ENCODE results near the gene DAB1. TPM values are rescaled to one million over a fixed set of nuclear protein-coding genes. Genes with fewer than 3 reads are reported as not detected.

DAB1 gene
- total and polyA plus RNA-seq, 5 donors from 2014 or later = 0.87 to 5.1 (median 4.0) TPM

DNA sequence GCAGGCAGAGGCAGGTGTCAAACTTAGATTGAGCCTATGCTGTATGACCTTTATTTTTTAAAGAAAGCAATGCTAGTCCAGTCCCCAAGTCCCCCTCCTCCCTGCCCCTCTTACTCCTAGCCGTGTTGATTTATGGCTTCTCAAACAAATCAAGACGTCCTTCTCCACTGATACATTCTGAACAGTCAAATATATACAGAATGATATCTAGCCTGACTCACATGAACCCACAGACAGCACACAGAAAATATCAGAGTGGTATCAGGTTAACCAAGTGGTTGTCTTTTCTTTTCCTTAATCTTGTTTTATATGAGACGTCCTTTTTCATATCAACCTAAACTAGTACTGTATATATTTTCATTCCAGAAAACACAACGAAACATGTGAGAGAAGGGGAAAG, 13.4 kb downstream of the DAB1 start:
- Mint-ChIP-seq H3K9me3 (peaks cover 0 to 9% (median 3%) of the 10 kb centered on the region in 7 donors), H3K27ac (no peak overlapping the region), H3K27me3 (peaks cover 11% of the 10 kb centered on the region), H3K4me3 (no peak overlapping the region), H3K36me3 (no peaks in the 10 kb centered on the region), H3K4me1 (no peaks in the 10 kb centered on the region)
- Histone ChIP-seq H3K4me3 (ENCODE audit: low read depth, low read length) (no peak overlapping the region), H3K4me1 (ENCODE audit: control insufficient read depth, insufficient read depth, low read length, poor library complexity, severe bottlenecking) (no peaks in the 10 kb centered on the region), H3K9me3 (ENCODE audit: control insufficient read depth in 2 of 2, low read length in 2 of 2) (no peaks in the 10 kb centered on the region), H3K27ac (ENCODE audit: insufficient read depth, low read length, poor library complexity, severe bottlenecking) (no peak overlapping the region), H3K36me3 (ENCODE audit: control insufficient read depth, insufficient read depth, low read length) (no peaks in the 10 kb centered on the region), H3K27me3 (ENCODE audit: control insufficient read depth, insufficient read depth, low read length) (no peaks in the 10 kb centered on the region)
- ATAC-seq (ENCODE audit: low read depth in 2 of 2) (no peak), DNase-seq (no peak)

DNA sequence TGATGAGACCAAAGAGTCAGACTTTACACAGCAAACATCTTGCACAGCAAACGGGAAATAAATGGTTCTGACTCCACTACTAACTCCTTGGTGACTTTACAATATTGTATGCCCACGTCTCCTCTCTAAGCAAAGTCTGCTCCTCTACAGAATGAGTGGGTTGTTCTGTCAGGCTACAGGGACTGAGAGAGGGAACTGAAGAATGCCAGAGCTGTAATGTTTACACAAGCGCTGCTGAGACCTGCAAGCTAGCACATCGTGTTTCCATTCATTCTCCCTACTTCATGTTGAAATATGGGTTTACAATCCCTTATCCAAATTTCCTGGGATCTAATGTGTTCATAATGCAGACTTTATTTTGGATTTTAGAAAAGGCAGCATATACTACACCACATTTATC, 15.9 kb downstream of the DAB1 start:
- Histone ChIP-seq H3K4me3 (ENCODE audit: low read depth, low read length) (no peak overlapping the region), H3K9me3 (ENCODE audit: control insufficient read depth in 2 of 2, low read length in 2 of 2) (no peaks in the 10 kb centered on the region), H3K4me1 (ENCODE audit: control insufficient read depth, insufficient read depth, low read length, poor library complexity, severe bottlenecking) (no peaks in the 10 kb centered on the region), H3K36me3 (ENCODE audit: control insufficient read depth, insufficient read depth, low read length) (no peaks in the 10 kb centered on the region), H3K27me3 (ENCODE audit: control insufficient read depth, insufficient read depth, low read length) (peaks cover 2% of the 10 kb centered on the region), H3K27ac (ENCODE audit: insufficient read depth, low read length, poor library complexity, severe bottlenecking) (no peak overlapping the region)
- Mint-ChIP-seq H3K4me1 (no peaks in the 10 kb centered on the region), H3K27ac (no peak overlapping the region), H3K27me3 (peaks cover 11% of the 10 kb centered on the region), H3K4me3 (no peak overlapping the region), H3K36me3 (no peaks in the 10 kb centered on the region), H3K9me3 (peaks cover 0 to 8% (median 3%) of the 10 kb centered on the region in 7 donors)
- DNase-seq (no peak), ATAC-seq (ENCODE audit: low read depth in 2 of 2) (no peak)

DNA sequence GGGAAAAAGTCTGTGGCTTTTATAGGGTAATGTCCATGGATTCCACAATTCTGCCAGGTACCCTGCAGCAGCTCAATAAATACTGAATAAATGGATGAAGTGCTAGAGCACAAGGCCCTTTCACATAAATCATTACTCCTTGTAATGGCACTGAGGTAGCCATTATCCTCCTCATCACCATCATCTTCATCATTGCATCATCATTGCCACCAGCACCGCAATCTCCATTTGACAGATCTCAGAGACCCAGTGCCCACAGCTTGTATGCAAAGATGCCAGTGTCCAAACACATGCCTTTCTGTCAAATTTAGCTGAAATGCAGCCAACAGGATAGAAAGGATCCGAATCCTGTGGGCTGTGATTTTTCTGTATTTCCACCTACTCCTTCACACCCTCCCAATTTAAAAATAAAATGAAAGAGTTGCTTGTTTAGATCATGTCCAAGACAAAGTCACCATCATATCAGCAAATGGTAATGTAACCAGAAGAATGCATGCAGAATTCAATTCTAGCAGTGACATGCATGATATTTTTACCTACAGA, 17.4 kb downstream of the DAB1 start:
- H3K27ac Mint-ChIP-seq = no peak overlapping the region
- ATAC-seq (ENCODE audit: low read depth in 2 of 2) (no peak), DNase-seq (no peak)
- no peak overlapping the region for H3K4me3 ChIP-seq (ENCODE audit: low read depth, low read length)
- peaks cover 7% of the 10 kb centered on the region for H3K27me3 Mint-ChIP-seq
- peaks cover 2% of the 10 kb centered on the region for H3K27me3 ChIP-seq (ENCODE audit: control insufficient read depth, insufficient read depth, low read length)
- no peaks in the 10 kb centered on the region for H3K4me1 Mint-ChIP-seq
- H3K9me3 Mint-ChIP-seq = peaks cover 0 to 4% (median 0%) of the 10 kb centered on the region in 7 donors
- no peaks in the 10 kb centered on the region for H3K36me3 ChIP-seq (ENCODE audit: control insufficient read depth, insufficient read depth, low read length)
- no peak overlapping the region for H3K27ac ChIP-seq (ENCODE audit: insufficient read depth, low read length, poor library complexity, severe bottlenecking)
- H3K36me3 Mint-ChIP-seq = no peaks in the 10 kb centered on the region
- H3K4me3 Mint-ChIP-seq = no peak overlapping the region
- H3K4me1 ChIP-seq (ENCODE audit: control insufficient read depth, insufficient read depth, low read length, poor library complexity, severe bottlenecking) = no peaks in the 10 kb centered on the region
- H3K9me3 ChIP-seq (ENCODE audit: control insufficient read depth in 2 of 2, low read length in 2 of 2) = no peaks in the 10 kb centered on the region

DNA sequence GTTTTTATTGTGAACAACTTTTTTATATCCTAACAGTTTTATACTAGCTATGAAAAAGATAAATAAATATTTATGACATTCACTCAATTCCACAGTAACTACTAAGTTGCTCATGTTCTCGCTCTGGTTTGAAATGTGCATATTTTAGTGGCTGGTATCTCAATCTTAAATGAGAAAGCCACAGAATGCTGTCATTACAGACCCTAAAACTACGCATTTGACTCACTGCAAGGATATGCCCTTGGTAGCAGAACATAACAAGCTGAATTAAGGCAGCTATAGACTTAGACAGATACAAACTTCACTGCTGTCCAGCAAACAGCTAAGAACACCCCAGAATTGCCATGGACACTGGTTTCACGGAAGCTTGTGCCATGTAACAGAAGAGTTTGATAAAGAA, 19.0 kb downstream of the DAB1 start:
- peaks cover 2% of the 10 kb centered on the region for H3K27me3 ChIP-seq (ENCODE audit: control insufficient read depth, insufficient read depth, low read length)
- H3K4me3 Mint-ChIP-seq = no peak overlapping the region
- H3K36me3 Mint-ChIP-seq = no peaks in the 10 kb centered on the region
- DNase-seq (no peak), ATAC-seq (ENCODE audit: low read depth in 2 of 2) (no peak)
- no peak overlapping the region for H3K4me3 ChIP-seq (ENCODE audit: low read depth, low read length)
- H3K36me3 ChIP-seq (ENCODE audit: control insufficient read depth, insufficient read depth, low read length) = no peaks in the 10 kb centered on the region
- no peaks in the 10 kb centered on the region for H3K4me1 ChIP-seq (ENCODE audit: control insufficient read depth, insufficient read depth, low read length, poor library complexity, severe bottlenecking)
- no peaks in the 10 kb centered on the region for H3K27me3 Mint-ChIP-seq
- H3K9me3 ChIP-seq (ENCODE audit: control insufficient read depth in 2 of 2, low read length in 2 of 2) = no peaks in the 10 kb centered on the region
- H3K4me1 Mint-ChIP-seq = no peaks in the 10 kb centered on the region
- H3K27ac ChIP-seq (ENCODE audit: insufficient read depth, low read length, poor library complexity, severe bottlenecking) = no peak overlapping the region
- no peak overlapping the region for H3K27ac Mint-ChIP-seq
- peaks cover 0 to 3% (median 0%) of the 10 kb centered on the region in 7 donors for H3K9me3 Mint-ChIP-seq

DNA sequence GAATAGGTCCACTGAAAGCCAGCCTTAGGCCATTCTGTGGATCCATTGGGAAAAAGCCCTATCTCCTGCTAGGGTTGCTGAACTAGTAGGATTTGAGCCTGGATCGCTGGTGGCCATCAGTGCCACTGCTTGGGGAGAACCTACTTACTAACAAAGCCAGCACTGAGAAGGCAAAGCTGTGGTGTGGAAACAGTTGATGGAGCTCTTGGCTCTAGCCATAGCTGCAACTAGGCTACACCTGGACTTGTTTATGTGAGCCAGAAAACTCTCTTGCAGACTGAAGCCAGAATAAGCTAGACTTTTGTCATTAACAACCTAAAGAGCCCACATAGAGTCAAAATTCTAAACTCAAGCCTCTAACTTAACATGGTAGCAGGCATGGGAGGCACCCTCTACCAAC, 20.7 kb downstream of the DAB1 start:
- H3K9me3 Mint-ChIP-seq = peaks cover 0 to 3% (median 0%) of the 10 kb centered on the region in 7 donors
- Histone ChIP-seq H3K36me3 (ENCODE audit: control insufficient read depth, insufficient read depth, low read length) (no peaks in the 10 kb centered on the region), H3K27ac (ENCODE audit: insufficient read depth, low read length, poor library complexity, severe bottlenecking) (no peak overlapping the region), H3K4me1 (ENCODE audit: control insufficient read depth, insufficient read depth, low read length, poor library complexity, severe bottlenecking) (no peaks in the 10 kb centered on the region), H3K4me3 (ENCODE audit: low read depth, low read length) (no peak overlapping the region), H3K9me3 (ENCODE audit: control insufficient read depth in 2 of 2, low read length in 2 of 2) (no peaks in the 10 kb centered on the region), H3K27me3 (ENCODE audit: control insufficient read depth, insufficient read depth, low read length) (peaks cover 2% of the 10 kb centered on the region)
- no peak overlapping the region for H3K27ac Mint-ChIP-seq
- ATAC-seq (ENCODE audit: low read depth in 2 of 2) = no peak
- no peak for DNase-seq
- no peaks in the 10 kb centered on the region for H3K4me1 Mint-ChIP-seq
- H3K36me3 Mint-ChIP-seq = no peaks in the 10 kb centered on the region
- H3K4me3 Mint-ChIP-seq = no peak overlapping the region
- H3K27me3 Mint-ChIP-seq = peaks cover under 1% of the 10 kb centered on the region

DNA sequence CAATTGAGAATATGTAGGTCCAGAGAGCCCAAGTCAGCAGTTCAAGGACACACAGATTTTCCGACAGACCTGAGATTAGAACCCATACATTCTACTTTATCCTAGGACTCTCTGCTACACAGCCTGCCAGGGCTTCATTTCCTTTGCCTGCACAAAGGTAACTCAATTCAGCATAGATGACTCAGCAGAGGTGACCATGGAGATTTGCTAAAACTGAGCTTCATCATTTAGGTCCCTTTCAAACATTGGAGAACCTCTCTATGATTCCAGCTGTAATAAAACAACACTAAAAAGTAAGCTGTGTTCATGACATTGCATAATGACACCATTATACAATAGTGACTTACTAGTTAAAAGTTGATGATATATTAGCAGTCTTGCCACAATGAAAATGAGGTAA, 22.2 kb downstream of the DAB1 start:
- no peaks in the 10 kb centered on the region for H3K9me3 ChIP-seq (ENCODE audit: control insufficient read depth in 2 of 2, low read length in 2 of 2)
- H3K9me3 Mint-ChIP-seq = peaks cover 0 to 3% (median 0%) of the 10 kb centered on the region in 7 donors
- no peak overlapping the region for H3K27ac Mint-ChIP-seq
- no peaks in the 10 kb centered on the region for H3K4me1 ChIP-seq (ENCODE audit: control insufficient read depth, insufficient read depth, low read length, poor library complexity, severe bottlenecking)
- no peak overlapping the region for H3K27ac ChIP-seq (ENCODE audit: insufficient read depth, low read length, poor library complexity, severe bottlenecking)
- DNase-seq (no peak), ATAC-seq (ENCODE audit: low read depth in 2 of 2) (no peak)
- H3K4me3 Mint-ChIP-seq = no peak overlapping the region
- H3K27me3 Mint-ChIP-seq = peaks cover 5% of the 10 kb centered on the region
- H3K4me3 ChIP-seq (ENCODE audit: low read depth, low read length) = no peak overlapping the region
- no peaks in the 10 kb centered on the region for H3K36me3 Mint-ChIP-seq
- no peaks in the 10 kb centered on the region for H3K4me1 Mint-ChIP-seq
- H3K27me3 ChIP-seq (ENCODE audit: control insufficient read depth, insufficient read depth, low read length) = peaks cover 2% of the 10 kb centered on the region
- H3K36me3 ChIP-seq (ENCODE audit: control insufficient read depth, insufficient read depth, low read length) = no peaks in the 10 kb centered on the region

DNA sequence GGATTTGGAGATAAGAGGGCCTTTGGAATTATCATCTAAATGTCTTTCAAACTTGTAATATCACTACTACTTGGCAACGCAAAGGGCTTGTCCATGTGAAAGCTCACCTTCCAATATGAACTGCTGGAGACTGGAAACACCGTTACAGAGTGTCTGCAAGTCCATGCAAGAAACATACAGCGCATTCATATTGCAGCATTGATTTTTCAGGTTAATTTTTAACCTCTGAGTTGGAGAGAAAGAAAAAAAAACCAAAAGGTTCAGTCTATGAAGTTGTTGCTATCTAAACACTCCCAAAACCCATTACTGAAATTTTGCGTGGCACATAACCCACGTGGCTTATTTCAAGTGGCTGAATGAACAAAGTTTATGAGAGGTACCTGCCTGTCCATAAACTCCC, 23.8 kb downstream of the DAB1 start:
- Histone ChIP-seq H3K4me3 (ENCODE audit: low read depth, low read length) (no peak overlapping the region), H3K36me3 (ENCODE audit: control insufficient read depth, insufficient read depth, low read length) (no peaks in the 10 kb centered on the region), H3K27me3 (ENCODE audit: control insufficient read depth, insufficient read depth, low read length) (peaks cover 2% of the 10 kb centered on the region), H3K27ac (ENCODE audit: insufficient read depth, low read length, poor library complexity, severe bottlenecking) (no peak overlapping the region), H3K9me3 (ENCODE audit: control insufficient read depth in 2 of 2, low read length in 2 of 2) (no peaks in the 10 kb centered on the region), H3K4me1 (ENCODE audit: control insufficient read depth, insufficient read depth, low read length, poor library complexity, severe bottlenecking) (no peaks in the 10 kb centered on the region)
- Mint-ChIP-seq H3K27ac (no peak overlapping the region), H3K4me1 (no peaks in the 10 kb centered on the region), H3K9me3 (no peaks in the 10 kb centered on the region), H3K4me3 (no peak overlapping the region), H3K27me3 (peaks cover 5% of the 10 kb centered on the region), H3K36me3 (no peaks in the 10 kb centered on the region)
- DNase-seq (no peak), ATAC-seq (ENCODE audit: low read depth in 2 of 2) (no peak)

DNA sequence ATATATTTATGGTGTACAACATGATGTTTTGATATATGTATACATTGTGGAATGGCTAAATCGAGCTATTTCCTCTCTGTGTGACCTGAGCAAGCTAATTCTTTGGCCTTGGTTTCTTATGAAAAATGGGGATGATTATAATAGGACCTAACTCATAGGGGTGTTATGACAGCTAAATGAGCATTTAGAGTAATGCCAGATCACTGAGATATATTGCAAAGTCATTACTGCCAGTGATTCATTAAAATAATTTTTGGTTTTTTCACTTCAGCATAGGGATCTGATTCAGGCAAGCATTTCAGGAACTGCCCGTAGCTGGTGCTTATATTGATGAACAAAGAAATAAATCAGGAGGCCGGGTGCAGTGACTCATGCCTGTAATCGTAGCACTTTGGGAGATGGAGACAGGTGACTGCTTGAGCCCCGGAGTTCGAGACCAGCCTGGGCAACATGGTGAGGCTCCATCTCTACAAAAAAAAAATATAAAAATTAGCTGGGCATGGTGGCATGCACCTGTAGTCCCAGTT, 30.7 kb downstream of the DAB1 start:
- no peaks in the 10 kb centered on the region for H3K9me3 ChIP-seq (ENCODE audit: control insufficient read depth in 2 of 2, low read length in 2 of 2)
- no peak overlapping the region for H3K4me3 Mint-ChIP-seq
- H3K4me1 ChIP-seq (ENCODE audit: control insufficient read depth, insufficient read depth, low read length, poor library complexity, severe bottlenecking) = no peaks in the 10 kb centered on the region

More for the DNA sequence above, 30.7 kb downstream of the DAB1 start:
- no peaks in the 10 kb centered on the region for H3K36me3 Mint-ChIP-seq
- H3K27me3 Mint-ChIP-seq = peaks cover 5% of the 10 kb centered on the region
- DNase-seq (no peak), ATAC-seq (ENCODE audit: low read depth in 2 of 2) (no peak)
- H3K4me1 Mint-ChIP-seq = no peaks in the 10 kb centered on the region
- Histone ChIP-seq H3K4me3 (ENCODE audit: low read depth, low read length) (no peak overlapping the region), H3K27ac (ENCODE audit: insufficient read depth, low read length, poor library complexity, severe bottlenecking) (no peak overlapping the region), H3K36me3 (ENCODE audit: control insufficient read depth, insufficient read depth, low read length) (no peaks in the 10 kb centered on the region), H3K27me3 (ENCODE audit: control insufficient read depth, insufficient read depth, low read length) (no peaks in the 10 kb centered on the region)
- peaks cover 0 to 5% (median 0%) of the 10 kb centered on the region in 7 donors for H3K9me3 Mint-ChIP-seq
- H3K27ac Mint-ChIP-seq = no peak overlapping the region

All from CD4-positive, CD25-positive, alpha-beta regulatory T cell (primary cell).